Measurements from ENCODE around the gene CDKN1B.

- no peak for TF ChIP-seq CTCF (IDR thresholded peaks at IDR 0.05)
- peak; percentile 94 for TF ChIP-seq POLR2AphosphoS5 (IDR thresholded peaks at IDR 0.05)
- no peak for TF ChIP-seq EP300 (IDR thresholded peaks at IDR 0.05)
- TF ChIP-seq POLR2A (IDR thresholded peaks at IDR 0.05; ENCODE audit: low read depth) = peak; percentile 49
Measured at GRCh38 chr12:12716793-12717585, at the start of gene CDKN1B.
